HEK293 (cell line): ENCODE measurements around the gene RAMP3.

ENCODE experiments used
- CTCF ChIA-PET: fragments of 350-600 bp; formaldehyde crosslinking; extraction: SDS; loops from one replicate; lab custom pipeline; 2021; ENCODE audit warnings: antibody characterized with exemption; lab: Yijun Ruan, JAX
- POLR2A ChIA-PET: fragments of 300-600 bp; formaldehyde crosslinking; extraction: SDS; loops from one replicate; lab custom pipeline; 2020; ENCODE audit warnings: antibody characterized with exemption, inconsistent platforms; lab: Yijun Ruan, JAX
- H3K27ac ChIP-seq: fragments of 200-500 bp; sonication (Bioruptor generic); 2 replicates; pipeline ENCODE4 v1.5.1; 2014; ENCODE audit warnings: low read depth, low read length, control low read depth, inconsistent platforms; ENCODE audit errors: extremely low read depth
- H3K36me3 ChIP-seq, 2 experiments: fragments of 200-500 bp in 1 of 2; sonication (Bioruptor generic) in 1 of 2; 1 replicate in 1 of 2; 2 replicates in 1 of 2; pipeline ENCODE4 v1.5.1; 2014 to 2017; ENCODE audit warnings: inconsistent platforms in 2 of 2, low read length in 2 of 2; ENCODE audit not compliant: control insufficient read depth in 2 of 2, insufficient read depth in 1 of 2
- H3K4me1 ChIP-seq: fragments of 200-500 bp; sonication (Bioruptor generic); 2 replicates; pipeline ENCODE4 v1.5.1; 2014; ENCODE audit warnings: mild to moderate bottlenecking, low read length, inconsistent platforms; ENCODE audit not compliant: control insufficient read depth, insufficient read depth
- H3K4me3 ChIP-seq: 2 replicates; pipeline ENCODE4 v1.5.1; 2011; ENCODE audit warnings: low read depth, mild to moderate bottlenecking, control low read depth, low read length, moderate library complexity
- H3K9me3 ChIP-seq: fragments of 200-500 bp; sonication (Bioruptor generic); 2 replicates; pipeline ENCODE4 v1.5.1; 2014; ENCODE audit warnings: low read depth, low read length, inconsistent platforms; ENCODE audit not compliant: control insufficient read depth, insufficient read depth
- ATF2 ChIP-seq: fragments of 450-650 bp; formaldehyde crosslinking; IDR thresholded peaks from 2 replicates; pipeline ENCODE4 v1.5.1; 2016; ENCODE audit warnings: missing biosample characterization, missing genetic modification characterization, low read depth
- CTCF ChIP-seq: fragments of 450-650 bp; formaldehyde crosslinking; IDR thresholded peaks from 2 replicates; pipeline ENCODE4 v1.5.1; 2016; ENCODE audit warnings: missing biosample characterization, missing genetic modification characterization
- KLF9 ChIP-seq: fragments of 450-650 bp; formaldehyde crosslinking; IDR thresholded peaks from 2 replicates; pipeline ENCODE4 v1.5.1; 2016; ENCODE audit warnings: missing biosample characterization, missing genetic modification characterization, low read depth
- OVOL3 ChIP-seq: fragments of 450-650 bp; formaldehyde crosslinking; IDR thresholded peaks from 2 replicates; pipeline ENCODE4 v1.5.1; 2016; ENCODE audit warnings: missing biosample characterization, missing genetic modification characterization
- PATZ1 ChIP-seq: fragments of 450-650 bp; formaldehyde crosslinking; IDR thresholded peaks from 2 replicates; pipeline ENCODE4 v1.5.1; 2016; ENCODE audit warnings: missing biosample characterization, missing genetic modification characterization
- YY1 ChIP-seq: fragments of 450-650 bp; formaldehyde crosslinking; IDR thresholded peaks from 2 replicates; pipeline ENCODE4 v1.5.1; 2018; ENCODE audit warnings: missing biosample characterization, missing genetic modification characterization
- ZBTB49 ChIP-seq: fragments of 450-650 bp; formaldehyde crosslinking; IDR thresholded peaks from 2 replicates; pipeline ENCODE4 v1.5.1; 2016; ENCODE audit warnings: missing biosample characterization, missing genetic modification characterization, low read depth
- ZFP37 ChIP-seq: fragments of 450-650 bp; formaldehyde crosslinking; IDR thresholded peaks from 2 replicates; pipeline ENCODE4 v1.5.1; 2016; ENCODE audit warnings: missing biosample characterization, missing genetic modification characterization
- ZNF114 ChIP-seq: fragments of 450-650 bp; formaldehyde crosslinking; IDR thresholded peaks from 2 replicates; pipeline ENCODE4 v1.5.0; 2017; ENCODE audit warnings: missing biosample characterization, missing genetic modification characterization
- ZNF211 ChIP-seq: fragments of 450-650 bp; formaldehyde crosslinking; IDR thresholded peaks from 2 replicates; pipeline ENCODE4 v1.5.1; 2016; ENCODE audit warnings: low read depth, missing biosample characterization, missing genetic modification characterization
- ZNF248 ChIP-seq: fragments of 450-650 bp; formaldehyde crosslinking; IDR thresholded peaks from 2 replicates; pipeline ENCODE4 v1.5.1; 2017; ENCODE audit warnings: missing biosample characterization, missing genetic modification characterization
- ZNF501 ChIP-seq: fragments of 450-650 bp; formaldehyde crosslinking; IDR thresholded peaks from 2 replicates; pipeline ENCODE4 v1.5.1; 2016; ENCODE audit warnings: missing biosample characterization, missing genetic modification characterization
- ZNF571 ChIP-seq: fragments of 450-650 bp; formaldehyde crosslinking; IDR thresholded peaks from 2 replicates; pipeline ENCODE4 v1.5.0; 2017; ENCODE audit warnings: missing biosample characterization, missing genetic modification characterization
- ZNF596 ChIP-seq: fragments of 450-650 bp; IDR thresholded peaks from 2 replicates; pipeline ENCODE4 v1.5.0; 2018; ENCODE audit warnings: missing biosample characterization, mild to moderate bottlenecking, missing genetic modification characterization, moderate library complexity
- ZNF610 ChIP-seq: fragments of 450-650 bp; formaldehyde crosslinking; IDR thresholded peaks from 2 replicates; pipeline ENCODE4 v1.5.1; 2016; ENCODE audit warnings: missing biosample characterization, missing genetic modification characterization, borderline replicate concordance
- ZNF692 ChIP-seq: fragments of 450-650 bp; formaldehyde crosslinking; IDR thresholded peaks from 2 replicates; pipeline ENCODE4 v1.5.1; 2016; ENCODE audit warnings: missing biosample characterization, missing genetic modification characterization

The RAMP3 gene

GRCh38 chr7:45177801-45178200 lies 20.2 kb downstream of the RAMP3 start:
- TF ChIP-seq ZFP37 (no peak), ZNF610 (tag by site-specific recombination) (no peak), PATZ1 (tag by site-specific recombination) (no peak), ZNF211 (tag by site-specific recombination) (no peak), ZNF692 (tag by site-specific recombination) (no peak), ZNF248 (tag by site-specific recombination) (no peak), OVOL3 (tag by site-specific recombination) (no peak), ZBTB49 (tag by site-specific recombination) (no peak), ATF2 (no peak), ZNF596 (no peak), ZNF571 (tag by site-specific recombination) (no peak), YY1 (tag by site-specific recombination) (no peak), KLF9 (tag by site-specific recombination) (no peak), ZNF501 (tag by site-specific recombination) (no peak)
- ChIA-PET CTCF (no interaction called here), POLR2A (no interaction called here)
- no peaks in the 10 kb centered on the region for H3K9me3 ChIP-seq
- no peak overlapping the region for H3K27ac ChIP-seq
- no peaks in the 10 kb centered on the region for H3K4me1 ChIP-seq
- no peaks in the 10 kb centered on the region for H3K36me3 ChIP-seq
- no peak overlapping the region for H3K4me3 ChIP-seq

- ChIA-PET POLR2A (no interaction called here), CTCF (interaction anchor here (0.7 to 0.8 kb wide), 2 partner anchors 336 to 1106 kb away, joined by 3 read pairs; no protein-coding TSS in a partner anchor)
- TF ChIP-seq ZNF114 (tag by site-specific recombination) (no peak), CTCF (tag by site-specific recombination) (0 out of 2 replicates have a peak, but pooled peaks have one; percentile 25)
These were observed 20.9 kb downstream of the RAMP3 start for GRCh38 chr7:45178241-45179225.

More at GRCh38 chr7:45178241-45179225, 20.9 kb downstream of the RAMP3 start:
- no peaks in the 10 kb centered on the region for H3K9me3 ChIP-seq
- H3K4me3 ChIP-seq, result no peak overlapping the region
- H3K36me3 ChIP-seq, result no peaks in the 10 kb centered on the region
- H3K4me1 ChIP-seq, result no peaks in the 10 kb centered on the region
- no peak overlapping the region for H3K27ac ChIP-seq
